ENCODE results near the gene SART1.

GRCh38 chr11:65976216-65977176, 15.0 kb downstream of the SART1 start:
- TF ChIP-seq CTCF (IDR thresholded peaks at IDR 0.05 in 2 of 3, conservative IDR thresholded peaks at IDR 0.05 in 1 of 3; ENCODE audit: control insufficient read depth in 2 of 3, extremely low read depth in 1 of 3, insufficient read depth in 1 of 3, low read depth in 3 of 3, low read length in 3 of 3), result no peak
- TF ChIP-seq SMAD1 (IDR thresholded peaks at IDR 0.05; ENCODE audit: low read depth, partially characterized antibody), result no peak
- TF ChIP-seq TARDBP (IDR thresholded peaks at IDR 0.05; ENCODE audit: borderline replicate concordance), result no peak
- no peak; the same call in 1 of the 2 replicates for TF ChIP-seq POLR2AphosphoS5 (IDR thresholded peaks at IDR 0.05; ENCODE audit: low read length)
- no peak for TF ChIP-seq MYC (IDR thresholded peaks at IDR 0.05; ENCODE audit: insufficient read depth, insufficient read length, insufficient replicate concordance, low read length, severe bottlenecking)
- TF ChIP-seq LARP7 (IDR thresholded peaks at IDR 0.05), result no peak
- TF ChIP-seq NRF1 (conservative IDR thresholded peaks at IDR 0.05; ENCODE audit: low read depth, low read length), result no peak

Measured in GM12878 (cell line).